Stomach (tissue), 9 donors: Measurements from ENCODE around the gene AATF. TPM values are rescaled to one million over a fixed set of nuclear protein-coding genes. Genes with fewer than 3 reads are reported as not detected.

Experiments
- DNase-seq, 2 donors: peaks; one replicate each; pipeline versions ENCODE4 v3.0.0 to v3.0.0-alpha.2; 2013 to 2019
- H3K27ac ChIP-seq, 5 donors: fragments of 200-600 bp in 4 of 5; sonication (generic) in 4 of 5; one replicate each; pipeline ENCODE4 v1.5.1; 2013 to 2019; ENCODE audit warnings: mild to moderate bottlenecking in 1 of 5, moderate library complexity in 1 of 5
- H3K27me3 ChIP-seq, 3 donors: fragments of 200-600 bp; sonication (generic); one replicate each; pipeline ENCODE4 v1.5.1; 2017 to 2019; ENCODE audit warnings: mixed run types in 1 of 3
- H3K36me3 ChIP-seq, 4 donors: fragments of 200-600 bp; sonication (generic); 1 replicate in 3 of 4; 2 replicates in 1 of 4; pipeline ENCODE4 v1.5.1; 2016 to 2019
- H3K4me1 ChIP-seq, 4 donors: fragments of 200-600 bp; sonication (generic); one replicate each; pipeline ENCODE4 v1.5.1; 2016 to 2019
- H3K4me3 ChIP-seq, 4 donors: fragments of 200-600 bp; sonication (generic) in 3 of 4; one replicate each; pipeline ENCODE4 v1.5.1; 2016 to 2019; ENCODE audit warnings: mild to moderate bottlenecking in 1 of 4
- H3K9me3 ChIP-seq, 4 donors: fragments of 200-600 bp; sonication (generic); one replicate each; pipeline ENCODE4 v1.5.1; 2016 to 2019
- EP300 ChIP-seq: sonication (generic); formaldehyde crosslinking; IDR thresholded peaks from one replicate; pipeline ENCODE4 v1.6.1; 2017; ENCODE audit warnings: antibody characterized with exemption
- POLR2A ChIP-seq, 4 donors: fragments of 450-650 bp; IDR thresholded peaks; one replicate each; pipeline ENCODE4 v1.6.1; 2016; ENCODE audit warnings: antibody characterized with exemption in 4 of 4, control low read depth in 2 of 4, mild to moderate bottlenecking in 1 of 4, moderate library complexity in 1 of 4
- POLR2AphosphoS5 ChIP-seq, 3 donors: sonication (generic); formaldehyde crosslinking; IDR thresholded peaks; one replicate each; pipeline ENCODE4 v1.6.1; 2016; ENCODE audit warnings: antibody characterized with exemption in 3 of 3
- WGBS, 5 donors: extraction: QIAGEN DNeasy Blood & Tissue Kit in 3 of 5; methylation state at CpG; one replicate each; pipeline versions ENCODE4 v1.1.5 to v1.1.7; 2013 to 2018; 5-methylcytosine and 5-hydroxymethylcytosine counted together
- intact Hi-C: fragments of 100-400 bp; cut with DNase I; formaldehyde crosslinking; loops from one replicate; pipeline ENCODE4 v1.15.1; 2023; ENCODE audit warnings: low total_unique reads
- polyA plus RNA-seq, 3 donors: library from polyadenylated mRNA; stranded (reverse); fragments of 200-250 nt; gene quantifications; one replicate each; pipeline ENCODE4 v1.2.3, GENCODE V29; 2013
- small RNA-seq, 4 donors: library from RNA; depleted of rRNA; stranded (forward); fragments of <200 nt; gene quantifications; one replicate each; pipeline ENCODE3, GENCODE V24; 2016
- total RNA-seq, 5 donors: library from RNA; depleted of rRNA; stranded (reverse); fragments of >200 nt; gene quantifications; one replicate each; pipeline versions ENCODE4 v1.1.0 to v1.2.3, GENCODE V29; 2014 to 2016
- TF ChIP-seq, protein P1 (sequence below), 7 experiments: fragments of 450-650 bp in 4 of 7; fragments of 200-600 bp in 3 of 7; sonication (generic) in 3 of 7; IDR thresholded peaks; one replicate each; pipeline ENCODE4 v1.5.1; 2016 to 2019; ENCODE audit warnings: antibody characterized with exemption in 7 of 7, control low read depth in 2 of 7, mild to moderate bottlenecking in 1 of 7
- donor health status: healthy with polysubstance abuse.
- donor health status: Bipolar disorder and iron deficiency.
- donor health status: healthy.

Gene AATF
- total and polyA plus RNA-seq, 8 donors, result 5.3 to 52.7 (median 24.7) TPM

DNA sequence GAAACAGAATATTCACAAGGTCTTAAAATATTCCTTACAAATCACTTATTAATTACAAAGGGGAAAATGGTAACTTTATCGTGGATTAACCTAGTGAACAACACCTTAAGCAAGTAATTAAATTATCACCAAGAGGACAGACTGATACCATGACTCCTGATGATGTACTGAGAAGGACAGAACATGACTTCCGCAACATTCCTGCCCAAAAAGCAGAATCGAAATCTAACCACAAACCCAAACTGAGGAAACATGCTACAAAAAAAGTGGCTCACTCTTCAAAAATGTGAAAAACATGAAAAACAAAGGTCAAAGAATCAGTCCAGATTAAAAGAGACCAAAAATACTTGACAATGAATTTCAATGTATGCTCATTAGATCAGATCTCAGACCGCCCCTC is 151.5 kb downstream of the AATF start:
- Histone ChIP-seq H3K36me3 (peaks cover 16 to 73% (median 63%) of the 10 kb centered on the region in 4 donors), H3K4me1 (no peaks in the 10 kb centered on the region), H3K27me3 (no peaks in the 10 kb centered on the region), H3K27ac (no peak overlapping the region), H3K9me3 (no peaks in the 10 kb centered on the region), H3K4me3 (no peak overlapping the region)
- no peak for DNase-seq
- WGBS, 5 donors, result 90 to 95% (median 92%) methylated on average over 4 of the region's 4 CpGs
- intact Hi-C loops, result no loop called here
- TF ChIP-seq POLR2A (IDR thresholded peaks at IDR 0.05) (no peak), POLR2AphosphoS5 (IDR thresholded peaks at IDR 0.05) (no peak), EP300 (no peak)
- TF ChIP-seq, protein P1, sequence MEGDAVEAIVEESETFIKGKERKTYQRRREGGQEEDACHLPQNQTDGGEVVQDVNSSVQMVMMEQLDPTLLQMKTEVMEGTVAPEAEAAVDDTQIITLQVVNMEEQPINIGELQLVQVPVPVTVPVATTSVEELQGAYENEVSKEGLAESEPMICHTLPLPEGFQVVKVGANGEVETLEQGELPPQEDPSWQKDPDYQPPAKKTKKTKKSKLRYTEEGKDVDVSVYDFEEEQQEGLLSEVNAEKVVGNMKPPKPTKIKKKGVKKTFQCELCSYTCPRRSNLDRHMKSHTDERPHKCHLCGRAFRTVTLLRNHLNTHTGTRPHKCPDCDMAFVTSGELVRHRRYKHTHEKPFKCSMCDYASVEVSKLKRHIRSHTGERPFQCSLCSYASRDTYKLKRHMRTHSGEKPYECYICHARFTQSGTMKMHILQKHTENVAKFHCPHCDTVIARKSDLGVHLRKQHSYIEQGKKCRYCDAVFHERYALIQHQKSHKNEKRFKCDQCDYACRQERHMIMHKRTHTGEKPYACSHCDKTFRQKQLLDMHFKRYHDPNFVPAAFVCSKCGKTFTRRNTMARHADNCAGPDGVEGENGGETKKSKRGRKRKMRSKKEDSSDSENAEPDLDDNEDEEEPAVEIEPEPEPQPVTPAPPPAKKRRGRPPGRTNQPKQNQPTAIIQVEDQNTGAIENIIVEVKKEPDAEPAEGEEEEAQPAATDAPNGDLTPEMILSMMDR (IDR thresholded peaks at IDR 0.05), result no peak

DNA sequence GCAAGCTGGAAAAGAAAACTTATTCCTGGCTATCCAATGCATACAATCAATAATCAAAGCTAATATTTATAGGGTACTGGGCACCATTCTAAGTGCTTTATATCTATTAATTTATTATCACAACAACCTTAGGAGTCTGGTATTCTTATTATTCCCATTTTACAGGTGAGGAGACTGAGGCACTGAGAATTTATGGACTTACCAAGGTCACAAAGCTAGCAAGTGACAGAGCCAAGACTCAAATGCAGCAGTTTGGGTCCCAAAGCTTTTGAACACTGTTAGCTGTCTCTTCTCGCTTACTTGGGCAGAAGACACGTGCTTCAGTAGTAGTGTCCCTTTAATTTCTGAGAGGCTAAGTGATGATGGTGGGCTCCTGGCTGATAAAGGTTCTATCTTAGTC is 152.6 kb downstream of the AATF start:
- H3K36me3 ChIP-seq, result peaks cover 10 to 66% (median 57%) of the 10 kb centered on the region in 4 donors
- H3K4me1 ChIP-seq, result no peaks in the 10 kb centered on the region
- TF ChIP-seq, protein P1 (IDR thresholded peaks at IDR 0.05), result no peak
- no peak for TF ChIP-seq POLR2AphosphoS5 (IDR thresholded peaks at IDR 0.05)
- no peak for TF ChIP-seq POLR2A (IDR thresholded peaks at IDR 0.05)
- TF ChIP-seq EP300, result no peak
- H3K27me3 ChIP-seq, result no peaks in the 10 kb centered on the region
- intact Hi-C loops, result no loop called here
- no peak for DNase-seq
- no peaks in the 10 kb centered on the region for H3K9me3 ChIP-seq
- no peak overlapping the region for H3K27ac ChIP-seq
- H3K4me3 ChIP-seq, result no peak overlapping the region
- 96 to 100% (median 98%) methylated on average over 2 of the region's 2 CpGs for WGBS, 5 donors

DNA sequence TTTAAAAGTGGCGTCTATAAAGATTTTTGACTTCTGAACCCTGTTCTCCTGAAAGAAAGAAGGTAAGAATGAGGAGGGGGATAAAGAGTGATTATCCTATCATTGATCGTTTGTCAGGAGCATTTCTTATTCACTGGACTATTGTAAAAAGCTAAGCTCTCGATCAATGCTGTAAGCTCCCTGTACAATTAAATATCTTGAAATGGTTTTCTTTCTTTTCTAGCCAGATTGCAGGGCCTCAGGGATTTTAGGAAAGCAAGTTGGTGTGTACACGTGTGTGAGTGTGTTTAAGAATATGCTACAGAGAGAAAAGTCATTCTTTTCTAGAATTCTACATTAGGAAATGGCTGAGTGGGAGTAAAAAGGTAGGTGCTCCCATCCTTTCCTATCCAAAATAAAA is 154.5 kb downstream of the AATF start:
- Histone ChIP-seq H3K4me3 (no peak overlapping the region), H3K4me1 (peaks cover 0 to 15% (median 10%) of the 10 kb centered on the region in 4 donors), H3K27ac (no peak overlapping the region), H3K36me3 (peaks cover 0 to 57% (median 37%) of the 10 kb centered on the region in 4 donors), H3K9me3 (no peaks in the 10 kb centered on the region), H3K27me3 (no peaks in the 10 kb centered on the region)
- intact Hi-C loops, result no loop called here
- 93 to 96% (median 95%) methylated on average over 4 of the region's 4 CpGs for WGBS, 5 donors
- TF ChIP-seq, protein P1 (IDR thresholded peaks at IDR 0.05), result no peak
- TF ChIP-seq POLR2AphosphoS5 (IDR thresholded peaks at IDR 0.05), result no peak
- no peak for TF ChIP-seq POLR2A (IDR thresholded peaks at IDR 0.05)
- TF ChIP-seq EP300, result no peak
- no peak for DNase-seq

GRCh38 chr17:37106049-37106448 is 157.3 kb downstream of the AATF start:
- intact Hi-C loops, result no loop called here
- Histone ChIP-seq H3K27ac (no peak overlapping the region), H3K36me3 (peaks cover 0 to 80% (median 55%) of the 10 kb centered on the region in 4 donors), H3K27me3 (no peaks in the 10 kb centered on the region), H3K9me3 (no peaks in the 10 kb centered on the region), H3K4me3 (no peak overlapping the region), H3K4me1 (peaks cover 0 to 15% (median 10%) of the 10 kb centered on the region in 4 donors)
- TF ChIP-seq POLR2AphosphoS5 (IDR thresholded peaks at IDR 0.05) (no peak), POLR2A (IDR thresholded peaks at IDR 0.05) (no peak)
- TF ChIP-seq, protein P1 (IDR thresholded peaks at IDR 0.05), result no peak
- no peak for DNase-seq
- 94 to 100% (median 95%) methylated on average over 1 of the region's 1 CpG for WGBS, 5 donors

Small RNA genes lying within 50 kb of the gene (small RNA-seq; reads per million reads assigned to genes)
- gene AC243773.2 (0 reads per million in 4 donors), gene MIR2909 (0 reads per million in 4 donors)

Other genes with a start within 250 kb of the AATF start
- not detected for gene LHX1, start 11.5 kb upstream of the AATF start, total RNA-seq
- not detected for gene LHX1, start 11.5 kb upstream of the AATF start, polyA plus RNA-seq